A549 (cell line): ENCODE measurements around the gene TMIGD2. TPM values are rescaled to one million over a fixed set of nuclear protein-coding genes. Genes with fewer than 3 reads are reported as not detected.

Experiments used
- ATAC-seq, 2 experiments: fragments of 200-7000 bp in 1 of 2; fragments of >200 bp in 1 of 2; cut with Nextera tagmentation in 1 of 2; cut with Tn5 transposase in 1 of 2; 3 replicates each; pipeline versions ENCODE4 v1.8.0 to v1.9.1; 2018 to 2020; ENCODE audit warnings: mild to moderate bottlenecking in 1 of 2, moderate library complexity in 1 of 2
- CTCF ChIA-PET: fragments of 300-600 bp; sonication (Branson Sonifier 250); formaldehyde crosslinking; extraction: SDS; loops from one replicate; lab custom pipeline; 2021; ENCODE audit warnings: antibody characterized with exemption, inconsistent platforms; lab: Yijun Ruan, JAX
- POLR2A ChIA-PET: fragments of 350-600 bp; formaldehyde crosslinking; extraction: SDS; loops from one replicate; lab custom pipeline; 2021; ENCODE audit warnings: antibody characterized with exemption, inconsistent platforms; lab: Yijun Ruan, JAX
- DNase-seq, 2 experiments: peaks; one replicate each; pipeline versions ENCODE4 v3.0.0 to v3.0.0-alpha.2; 2011 to 2016; ENCODE audit warnings: low read depth in 1 of 2, low spot score in 1 of 2
- FAIRE-seq: peaks from 2 replicates; lab custom pipeline; 2011; peaks lifted over from hg19 to GRCh38; lab: Jason Lieb, UNC
- H3K27ac ChIP-seq, 2 experiments: fragments of >200 bp; sonication (Bioruptor Twin); formaldehyde crosslinking; 3 replicates each; pipeline ENCODE4 v1.5.1; 2016 to 2017
- H3K4me1 ChIP-seq: fragments of >200 bp; sonication (Bioruptor Twin); formaldehyde crosslinking; 3 replicates; pipeline ENCODE4 v1.6.1; 2016
- H3K4me2 ChIP-seq: fragments of >200 bp; sonication (Bioruptor Twin); formaldehyde crosslinking; 3 replicates; pipeline ENCODE4 v1.6.1; 2016
- H3K4me3 ChIP-seq: fragments of >200 bp; sonication (Bioruptor Twin); formaldehyde crosslinking; 3 replicates; pipeline ENCODE4 v1.5.1; 2016
- H3K9me3 ChIP-seq: fragments of >200 bp; sonication (Bioruptor Twin); formaldehyde crosslinking; 3 replicates; pipeline ENCODE4 v1.6.1; 2016
- BCL3 ChIP-seq: fragments of >200 bp; sonication (Bioruptor Twin); formaldehyde crosslinking; IDR thresholded peaks from 3 replicates; pipeline ENCODE4 v1.6.1; 2016
- BHLHE40 ChIP-seq: IDR thresholded peaks from 2 replicates; pipeline ENCODE4 v1.6.1; 2012; ENCODE audit warnings: low read depth, low read length, inconsistent platforms
- CEBPB ChIP-seq, 2 experiments: fragments of >200 bp in 1 of 2; sonication (Bioruptor Twin) in 1 of 2; formaldehyde crosslinking in 1 of 2; IDR thresholded peaks; 2 replicates each; pipeline ENCODE4 v1.6.1; 2012 to 2016
- EHMT2 ChIP-seq: fragments of 200-600 bp; sonication (generic); IDR thresholded peaks from 2 replicates; pipeline ENCODE4 v1.6.1; 2016; ENCODE audit warnings: antibody characterized with exemption, low read depth, mild to moderate bottlenecking, moderate library complexity
- GATA3 ChIP-seq: IDR thresholded peaks from 2 replicates; pipeline ENCODE4 v1.6.1; 2012; ENCODE audit warnings: borderline replicate concordance
- HEYL ChIP-seq: fragments of 250-450 bp; sonication (Bioruptor Pico); IDR thresholded peaks from 2 replicates; pipeline ENCODE4 v1.8.0; 2021; ENCODE audit warnings: mild to moderate bottlenecking, moderate library complexity
- HMGXB4 ChIP-seq: fragments of 250-450 bp; sonication (Bioruptor Pico); IDR thresholded peaks from 2 replicates; pipeline ENCODE4 v1.5.0; 2021; ENCODE audit warnings: mild to moderate bottlenecking, moderate library complexity, borderline replicate concordance
- HOXA7 ChIP-seq: fragments of 250-450 bp; sonication (Bioruptor Pico); IDR thresholded peaks from 2 replicates; pipeline ENCODE4 v1.5.0; 2020; ENCODE audit warnings: mild to moderate bottlenecking, moderate library complexity
- JUN ChIP-seq, 2 experiments: fragments of >200 bp; sonication (Bioruptor Twin); formaldehyde crosslinking; IDR thresholded peaks; 2 replicates in 1 of 2; 3 replicates in 1 of 2; pipeline ENCODE4 v1.6.1; 2016 to 2017
- NFE2L2 ChIP-seq: fragments of 150-350 bp; conservative IDR thresholded peaks from 2 replicates; pipeline ENCODE4 v1.6.1; 2014; ENCODE audit warnings: low read length
- PHF8 ChIP-seq: fragments of 200-600 bp; sonication (generic); IDR thresholded peaks from 2 replicates; pipeline ENCODE4 v1.6.1; 2016; ENCODE audit warnings: low read depth, mild to moderate bottlenecking, antibody characterized with exemption, moderate library complexity, borderline replicate concordance
- POLR2A ChIP-seq: IDR thresholded peaks from 2 replicates; pipeline ENCODE4 v1.6.1; 2012; ENCODE audit warnings: mild to moderate bottlenecking, low read length
- POLR2AphosphoS2 ChIP-seq: conservative IDR thresholded peaks from 2 replicates; pipeline ENCODE4 v1.6.1; 2012; ENCODE audit warnings: low read length, improper control_type of control experiment, inconsistent platforms
- RAD21 ChIP-seq, 2 experiments: fragments of >200 bp in 1 of 2; sonication (Bioruptor Twin) in 1 of 2; formaldehyde crosslinking in 1 of 2; IDR thresholded peaks in 1 of 2; conservative IDR thresholded peaks in 1 of 2; 2 replicates in 1 of 2; 3 replicates in 1 of 2; pipeline ENCODE4 v1.6.1; 2012 to 2018; ENCODE audit warnings: inconsistent platforms in 1 of 2
- RARB ChIP-seq: fragments of 250-450 bp; sonication (Bioruptor Pico); IDR thresholded peaks from 2 replicates; pipeline ENCODE4 v1.8.0; 2021; ENCODE audit warnings: mild to moderate bottlenecking, moderate library complexity
- RCOR1 ChIP-seq: fragments of 150-350 bp; IDR thresholded peaks from 2 replicates; pipeline ENCODE4 v1.6.1; 2014; ENCODE audit warnings: antibody characterized with exemption, low read length, low read depth
- RNF2 ChIP-seq: fragments of 200-600 bp; sonication (generic); IDR thresholded peaks from 2 replicates; pipeline ENCODE4 v1.6.1; 2016; ENCODE audit warnings: low read depth, mild to moderate bottlenecking, antibody characterized with exemption, moderate library complexity, borderline replicate concordance
- SREBF2 ChIP-seq: fragments of 450-650 bp; IDR thresholded peaks from 2 replicates; pipeline ENCODE4 v1.6.1; 2014; ENCODE audit warnings: mild to moderate bottlenecking, moderate library complexity
- TP53 ChIP-seq: fragments of 250-450 bp; sonication (Bioruptor Pico); IDR thresholded peaks from 2 replicates; pipeline ENCODE4 v1.5.0; 2021; ENCODE audit warnings: mild to moderate bottlenecking, moderate library complexity
- ZC3H11A ChIP-seq: fragments of 450-650 bp; IDR thresholded peaks from 2 replicates; pipeline ENCODE4 v1.6.1; 2014; ENCODE audit warnings: antibody characterized with exemption, mild to moderate bottlenecking
- ZFP36 ChIP-seq: fragments of 450-650 bp; IDR thresholded peaks from 2 replicates; pipeline ENCODE4 v1.6.1; 2014; ENCODE audit warnings: borderline replicate concordance; ENCODE audit not compliant: partially characterized antibody
- ZNF302 ChIP-seq: fragments of 250-450 bp; sonication (Bioruptor Pico); IDR thresholded peaks from 2 replicates; pipeline ENCODE4 v1.9.0; 2021; ENCODE audit warnings: inconsistent platforms, mild to moderate bottlenecking, moderate library complexity
- ZSCAN20 ChIP-seq: fragments of 250-450 bp; sonication (Bioruptor Pico); IDR thresholded peaks from 2 replicates; pipeline ENCODE4 v1.8.0; 2022; ENCODE audit warnings: mild to moderate bottlenecking, moderate library complexity
- WGBS: methylation state at CpG from one replicate; pipeline ENCODE4 v1.1.6; 2017; ENCODE audit errors: missing lambda C conversion rate; 5-methylcytosine and 5-hydroxymethylcytosine counted together
- polyA plus RNA-seq, 4 experiments: library from polyadenylated mRNA; depleted of rRNA in 3 of 4; stranded (reverse); fragments of >200 nt; fragmentation: RNase III in 1 of 4; extraction: RNeasy Plus Mini Kit Qiagen cat#74134 plus additional on column Dnase treatment in 1 of 4; gene quantifications; 2 replicates in 3 of 4; 3 replicates in 1 of 4; pipeline ENCODE4 v1.2.3, GENCODE V29; 2011 to 2017
- TF ChIP-seq, protein P1 (sequence below): fragments of 250-450 bp; sonication (Bioruptor Pico); IDR thresholded peaks from 2 replicates; pipeline ENCODE4 v1.5.0; 2020; ENCODE audit warnings: low read depth, mild to moderate bottlenecking, moderate library complexity

Gene TMIGD2
- polyA plus RNA-seq, 2 of the 4 experiments (the other 2 are of a cell fraction), result not detected

DNA sequence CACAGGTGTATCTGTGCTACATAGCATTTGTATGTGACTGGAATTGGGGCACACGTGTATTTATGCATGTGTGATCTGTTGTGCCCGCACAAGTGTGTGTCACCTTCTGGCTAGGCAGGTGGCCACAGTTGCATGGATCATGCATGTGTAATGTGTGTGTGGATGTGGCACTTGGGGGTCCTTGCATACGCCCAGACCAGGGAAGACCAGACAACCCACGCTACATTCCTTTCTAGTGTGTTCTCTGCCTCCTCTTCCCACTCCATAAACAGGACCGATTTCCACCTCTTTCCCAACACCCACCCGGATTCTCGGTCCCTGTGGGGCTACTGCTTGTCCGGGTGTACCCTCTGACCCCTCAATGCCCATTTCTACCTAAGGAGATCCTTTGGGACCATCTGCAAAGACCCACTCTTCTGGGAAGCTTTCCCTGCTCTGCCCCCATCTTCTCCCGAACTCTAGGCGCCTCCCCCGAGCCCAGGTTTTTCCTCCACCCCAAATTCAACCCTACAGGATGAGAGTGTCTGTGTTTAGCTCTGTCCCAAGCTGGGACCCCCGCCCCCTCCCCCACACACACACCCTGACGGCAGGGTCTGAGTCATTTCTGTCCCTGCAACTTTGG lies 24.1 kb upstream of the TMIGD2 start:
- ChIA-PET POLR2A (no interaction called here), CTCF (interaction anchor here (0.6 kb wide), 1 partner anchor 79 kb away, joined by 3 read pairs; no protein-coding TSS in a partner anchor)
- DNase-seq (no peak), FAIRE-seq (no peak), ATAC-seq (no peak)
- 65% methylated on average over 11 of the region's 13 CpGs for WGBS
- H3K4me2 ChIP-seq, result no peak overlapping the region
- TF ChIP-seq POLR2AphosphoS2, result no peak
- no peak for TF ChIP-seq HMGXB4
- no peak for TF ChIP-seq BHLHE40
- no peak for TF ChIP-seq GATA3
- TF ChIP-seq EHMT2, result no peak
- no peak for TF ChIP-seq HOXA7
- no peak for TF ChIP-seq BCL3
- no peak for TF ChIP-seq TP53
- H3K9me3 ChIP-seq, result no peaks in the 10 kb centered on the region
- no peak overlapping the region for H3K27ac ChIP-seq
- no peak overlapping the region for H3K4me3 ChIP-seq
- no peaks in the 10 kb centered on the region for H3K4me1 ChIP-seq

DNA sequence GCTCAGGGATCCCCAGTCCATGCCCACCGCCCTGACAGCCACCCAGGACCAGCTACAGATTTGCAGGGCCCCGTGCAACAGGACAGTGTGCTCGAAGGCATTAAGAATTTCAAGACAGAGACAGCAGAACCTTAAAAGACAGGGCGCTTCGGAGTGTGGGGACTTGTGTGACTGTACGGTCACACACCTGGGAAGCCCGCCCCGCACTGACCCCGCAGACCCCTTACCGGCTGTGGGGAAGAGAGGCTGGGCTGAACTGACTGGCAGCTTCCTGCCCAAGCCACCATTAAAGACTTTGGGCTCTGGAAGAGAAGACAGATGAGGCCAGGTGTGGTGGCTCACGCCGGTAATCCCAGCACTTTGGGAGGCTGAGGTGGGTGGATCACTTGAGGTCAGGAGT lies 22.0 kb upstream of the TMIGD2 start:
- Histone ChIP-seq H3K4me1 (no peaks in the 10 kb centered on the region), H3K9me3 (no peaks in the 10 kb centered on the region; the same call in 2 of the 3 replicates), H3K4me2 (no peak overlapping the region), H3K4me3 (no peak overlapping the region), H3K27ac (no peak overlapping the region)
- ATAC-seq (no peak), FAIRE-seq (no peak), DNase-seq (no peak)
- POLR2A ChIA-PET, result no interaction called here
- 82% methylated on average over 5 of the region's 12 CpGs for WGBS
- CTCF ChIA-PET, result interaction anchor here (1.3 to 2.3 kb wide), 2 partner anchors 18 to 58 kb away, joined by 3 to 8 read pairs; no protein-coding TSS in a partner anchor
- TF ChIP-seq, protein P1, sequence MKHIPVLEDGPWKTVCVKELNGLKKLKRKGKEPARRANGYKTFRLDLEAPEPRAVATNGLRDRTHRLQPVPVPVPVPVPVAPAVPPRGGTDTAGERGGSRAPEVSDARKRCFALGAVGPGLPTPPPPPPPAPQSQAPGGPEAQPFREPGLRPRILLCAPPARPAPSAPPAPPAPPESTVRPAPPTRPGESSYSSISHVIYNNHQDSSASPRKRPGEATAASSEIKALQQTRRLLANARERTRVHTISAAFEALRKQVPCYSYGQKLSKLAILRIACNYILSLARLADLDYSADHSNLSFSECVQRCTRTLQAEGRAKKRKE (CRISPR knock-in tag), result no peak
- TF ChIP-seq CEBPB (IDR thresholded peaks at IDR 0.05) (no peak), SREBF2 (no peak), RAD21 (conservative IDR thresholded peaks at IDR 0.05 in 1 of 2, IDR thresholded peaks at IDR 0.05 in 1 of 2) (no peak), RARB (CRISPR knock-in tag) (no peak), RNF2 (no peak), RCOR1 (no peak), POLR2A (no peak), ZC3H11A (no peak), HEYL (CRISPR knock-in tag) (no peak), HOXA7 (no peak), PHF8 (no peak)

DNA sequence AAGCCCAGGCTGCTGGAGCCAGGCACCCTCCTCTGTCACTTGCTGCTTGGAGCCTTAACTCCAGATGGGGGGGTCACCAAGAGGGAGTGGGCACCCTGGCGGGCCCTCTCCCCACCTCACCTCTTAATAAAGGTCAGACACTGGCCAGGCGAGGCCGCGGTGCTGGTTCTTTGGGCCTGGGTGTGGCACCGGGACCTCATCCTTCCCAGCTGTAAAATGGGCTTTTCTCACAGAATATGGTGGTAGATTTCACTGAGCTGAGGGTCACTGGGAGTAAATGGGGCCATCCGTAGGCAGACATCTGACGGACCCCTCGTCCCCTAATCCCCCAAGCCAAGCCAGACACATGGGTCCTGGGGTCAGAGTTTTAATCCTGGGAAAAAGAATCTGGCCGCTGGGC lies 21.5 kb upstream of the TMIGD2 start:
- FAIRE-seq (no peak), DNase-seq (no peak), ATAC-seq (no peak)
- H3K4me1 ChIP-seq, result no peaks in the 10 kb centered on the region
- no peak overlapping the region for H3K27ac ChIP-seq
- 93% methylated on average over 3 of the region's 9 CpGs for WGBS
- ChIA-PET POLR2A (interaction anchor here (0.6 to 1.3 kb wide), 2 partner anchors 9 to 19 kb away, joined by 3 to 4 read pairs; partner anchors contain the start of gene MPND), CTCF (interaction anchor here (0.6 to 2.3 kb wide), 3 partner anchors 18 to 111 kb away, joined by 3 to 8 read pairs (median 6); no protein-coding TSS in a partner anchor)
- no peak overlapping the region for H3K4me3 ChIP-seq
- TF ChIP-seq JUN (IDR thresholded peaks at IDR 0.05) (no peak), ZNF302 (no peak), POLR2AphosphoS2 (no peak), GATA3 (no peak), ZSCAN20 (no peak), NFE2L2 (no peak), ZFP36 (no peak)
- H3K9me3 ChIP-seq, result no peaks in the 10 kb centered on the region; the same call in 2 of the 3 replicates
- H3K4me2 ChIP-seq, result no peak overlapping the region
